SU-DHL-6 (cell line): ENCODE data around the gene MPHOSPH10.
"Not testable (repeated sequence)": the region's sequence is repeated elsewhere in the genome, so short reads cannot be mapped to it uniquely, and the experiment has no call there.

ENCODE experiments used
- CTCF ChIP-seq: fragments of 200-600 bp; sonication (generic); IDR thresholded peaks from one replicate; pipeline ENCODE4 v1.5.1; 2017; ENCODE audit warnings: antibody characterized with exemption, mild to moderate bottlenecking, low read length, moderate library complexity; ENCODE audit not compliant: insufficient read depth, poor library complexity, severe bottlenecking
- EZH2phosphoT487 ChIP-seq: fragments of 200-600 bp; sonication (generic), shearing (Covaris generic); conservative IDR thresholded peaks from 2 replicates; pipeline ENCODE4 v1.6.1; 2018; ENCODE audit warnings: mild to moderate bottlenecking, antibody characterized with exemption, low read length, moderate library complexity, mixed read lengths

- not testable (repeated sequence) for TF ChIP-seq CTCF, EZH2phosphoT487
These were observed 1.1 kb downstream of the MPHOSPH10 start for GRCh38 chr2:71131387-71132166.
